Smooth muscle cell (in vitro differentiated cells): ENCODE data around the gene HMX1. TPM values are rescaled to one million over a fixed set of nuclear protein-coding genes. Genes with fewer than 3 reads are reported as not detected.

Source experiments
- DNase-seq: peaks from one replicate; lab custom pipeline; 2025; ENCODE audit not compliant: unreplicated experiment; lab: John Stamatoyannopoulos, UW
- H2AFZ ChIP-seq: fragments of 200-600 bp; sonication (generic); 2 replicates; pipeline ENCODE4 v1.6.0; 2016; ENCODE audit warnings: antibody characterized with exemption, low read depth, mild to moderate bottlenecking
- H3F3A ChIP-seq: fragments of 200-600 bp; sonication (generic); 2 replicates; pipeline ENCODE4 v1.6.0; 2017; ENCODE audit warnings: antibody characterized with exemption, low read depth
- H3K27ac ChIP-seq: fragments of 200-600 bp; sonication (generic); 2 replicates; pipeline ENCODE4 v1.5.1; 2016; ENCODE audit warnings: low read depth, mild to moderate bottlenecking
- H3K27me3 ChIP-seq: fragments of 200-600 bp; sonication (generic); 2 replicates; pipeline ENCODE4 v1.6.1; 2016; ENCODE audit warnings: low read depth, mild to moderate bottlenecking
- H3K36me3 ChIP-seq: fragments of 200-600 bp; sonication (generic); 2 replicates; pipeline ENCODE4 v1.5.1; 2016; ENCODE audit warnings: low read depth
- H3K4me1 ChIP-seq: fragments of 200-600 bp; sonication (generic); 2 replicates; pipeline ENCODE4 v1.5.1; 2016; ENCODE audit warnings: low read depth
- H3K4me2 ChIP-seq: fragments of 200-600 bp; sonication (generic); 2 replicates; pipeline ENCODE4 v1.6.0; 2016; ENCODE audit warnings: mild to moderate bottlenecking
- H3K4me3 ChIP-seq: fragments of 200-600 bp; sonication (generic); 2 replicates; pipeline ENCODE4 v1.5.1; 2016; ENCODE audit warnings: mild to moderate bottlenecking
- H3K79me2 ChIP-seq: fragments of 200-600 bp; sonication (generic); 2 replicates; pipeline ENCODE4 v1.6.0; 2016; ENCODE audit warnings: low read depth, mild to moderate bottlenecking
- H3K9ac ChIP-seq: fragments of 200-600 bp; sonication (generic); 2 replicates; pipeline ENCODE4 v1.6.0; 2016; ENCODE audit warnings: low read depth
- H3K9me3 ChIP-seq: fragments of 200-600 bp; sonication (generic); replicated peaks from 2 replicates; pipeline ENCODE4 v1.5.1; 2016; ENCODE audit warnings: low read depth
- H4K20me1 ChIP-seq: fragments of 200-600 bp; sonication (generic); 2 replicates; pipeline ENCODE4 v1.6.0; 2016; ENCODE audit warnings: low read depth
- CTCF ChIP-seq: fragments of 200-600 bp; sonication (generic); IDR thresholded peaks from 2 replicates; pipeline ENCODE4 v1.5.1; 2017; ENCODE audit warnings: borderline replicate concordance, mild to moderate bottlenecking, antibody characterized with exemption; ENCODE audit not compliant: insufficient read depth, poor library complexity, severe bottlenecking
- WGBS: methylation state at CpG from one replicate; pipeline ENCODE4 v1.1.7; 2016; ENCODE audit warnings: low lambda C conversion rate; 5-methylcytosine and 5-hydroxymethylcytosine counted together
- polyA plus RNA-seq: library from polyadenylated mRNA; unstranded; fragments of >200 nt; fragmentation: Nextera tagmentation; extraction: Ambion mirVana; gene quantifications from 2 replicates; pipeline ENCODE4 v1.2.1, GENCODE V29; 2016
- total RNA-seq: library from RNA; depleted of rRNA; stranded (reverse); fragments of >200 nt; gene quantifications from 2 replicates; pipeline ENCODE4 v1.2.3, GENCODE V29; 2014

HMX1 gene
- total and polyA plus RNA-seq, 2 experiments from 2014 or later: not detected

DNA sequence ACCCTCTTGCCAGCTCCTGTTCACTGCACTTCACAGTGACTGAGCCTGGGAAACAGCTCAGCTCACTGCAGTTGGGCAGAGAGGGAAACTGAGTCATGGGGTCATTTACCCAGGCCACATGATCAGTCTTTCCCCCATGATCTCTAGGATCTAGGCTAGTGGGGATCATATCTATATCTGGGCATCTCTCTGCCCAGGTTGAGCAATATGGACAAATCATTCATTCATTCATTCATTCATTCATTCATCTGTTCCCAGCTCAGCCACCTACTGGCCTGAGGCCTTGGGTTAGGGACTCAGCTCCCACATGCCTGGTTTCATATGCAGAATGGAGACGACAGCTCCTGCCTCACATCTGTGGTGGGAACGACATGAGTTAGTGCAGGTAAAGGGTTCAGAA lies 45.3 kb upstream of the HMX1 start:
- Histone ChIP-seq H3K9ac (no peak overlapping the region), H3K4me2 (no peak overlapping the region), H3K9me3 (no peaks in the 10 kb centered on the region), H3K4me1 (no peaks in the 10 kb centered on the region), H4K20me1 (no peaks in the 10 kb centered on the region), H3K79me2 (no peaks in the 10 kb centered on the region), H3K36me3 (no peaks in the 10 kb centered on the region), H2AFZ (no peak overlapping the region), H3K4me3 (no peak overlapping the region), H3K27me3 (peaks cover 5% of the 10 kb centered on the region), H3K27ac (no peak overlapping the region), H3F3A (no peaks in the 10 kb centered on the region)
- WGBS: 79% methylated on average over 2 of the region's 2 CpGs
- no peak for DNase-seq
- TF ChIP-seq CTCF: no peak

DNA sequence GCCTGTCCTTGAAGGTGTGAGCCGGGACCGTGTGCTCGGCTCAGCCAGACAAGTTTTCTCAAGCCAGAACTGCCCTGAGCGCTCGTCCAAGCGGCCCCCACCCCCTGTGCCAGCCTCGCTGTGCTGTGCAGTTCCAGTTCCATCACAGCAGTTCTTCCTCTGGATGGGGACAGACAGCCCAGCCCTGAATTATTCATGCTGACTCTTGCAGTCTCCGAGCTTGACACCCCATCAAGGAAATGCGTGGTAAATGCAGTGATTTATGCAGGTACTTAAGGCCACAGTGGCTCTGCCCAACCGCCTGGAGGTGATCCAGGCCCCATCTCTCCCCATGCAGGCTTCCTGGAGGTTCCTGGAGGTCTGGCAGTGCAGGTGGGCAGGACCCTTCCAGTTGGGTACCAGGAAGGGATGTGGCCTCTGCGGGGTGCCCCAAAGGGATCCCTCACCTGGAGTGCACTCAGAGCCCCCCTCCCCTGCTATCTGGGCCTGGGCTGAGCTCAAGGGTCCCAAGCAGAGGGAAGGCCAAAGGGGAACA lies 44.8 kb upstream of the HMX1 start:
- Histone ChIP-seq H3K27ac (no peak overlapping the region), H3F3A (no peaks in the 10 kb centered on the region), H3K36me3 (no peaks in the 10 kb centered on the region), H3K4me2 (no peak overlapping the region), H3K9me3 (no peaks in the 10 kb centered on the region), H3K4me1 (no peaks in the 10 kb centered on the region), H3K27me3 (peaks cover 5% of the 10 kb centered on the region), H4K20me1 (no peaks in the 10 kb centered on the region), H3K9ac (no peak overlapping the region), H2AFZ (no peak overlapping the region), H3K4me3 (no peak overlapping the region), H3K79me2 (no peaks in the 10 kb centered on the region)
- 69% methylated on average over 11 of the region's 11 CpGs for WGBS
- no peak for DNase-seq
- TF ChIP-seq CTCF: no peak

DNA sequence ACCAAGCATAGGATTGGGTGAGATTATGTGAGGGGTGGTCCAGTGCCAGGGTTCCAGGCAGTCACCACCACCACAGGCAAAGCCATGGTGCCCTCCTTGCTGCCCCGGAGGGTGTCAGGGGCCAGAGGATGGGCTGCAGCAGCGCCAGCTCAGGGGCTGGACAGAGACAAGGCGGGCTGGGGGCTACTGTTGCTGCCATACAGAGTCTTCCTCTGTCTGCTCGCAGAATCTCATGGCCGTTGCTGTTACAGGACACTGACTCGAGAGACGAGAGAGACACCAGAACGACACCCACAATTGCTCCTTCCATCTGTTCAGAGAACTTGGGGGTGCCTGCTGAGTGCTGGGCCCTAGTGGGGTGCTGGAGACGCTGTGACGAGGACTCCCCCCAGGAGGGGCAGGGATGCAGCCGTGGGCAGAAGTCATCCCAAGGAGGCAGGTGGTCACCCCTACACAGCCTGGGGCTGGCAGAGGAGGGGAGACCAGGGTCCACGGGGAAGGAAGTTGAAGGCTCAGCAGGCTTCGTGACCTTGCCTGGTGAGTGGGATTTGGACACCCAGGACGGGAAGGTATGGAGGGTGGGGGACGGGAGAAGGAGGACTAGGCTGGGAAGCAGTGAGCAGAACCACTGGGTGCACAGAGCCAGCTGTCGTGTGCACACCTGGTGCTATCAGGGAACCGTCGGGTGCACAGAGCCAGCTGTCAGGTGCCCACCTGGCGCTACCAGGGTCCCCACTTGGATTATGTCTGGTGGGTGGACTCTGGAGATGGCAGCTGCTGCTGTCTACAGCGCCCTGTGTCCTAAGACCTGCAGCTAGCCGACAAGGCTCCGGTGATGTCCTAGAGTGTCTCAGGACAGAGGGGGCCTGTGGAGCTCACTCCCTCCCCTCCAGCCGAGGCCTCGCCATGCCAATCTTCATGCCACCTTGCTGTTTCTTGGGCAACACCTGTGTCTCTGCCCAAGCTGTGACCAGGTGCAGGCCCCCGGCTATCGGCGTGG lies 43.9 kb upstream of the HMX1 start:
- Histone ChIP-seq H3K27me3 (peaks cover 5% of the 10 kb centered on the region), H4K20me1 (no peaks in the 10 kb centered on the region), H3K9ac (no peak overlapping the region), H3K36me3 (no peaks in the 10 kb centered on the region), H3K9me3 (no peaks in the 10 kb centered on the region), H3K4me1 (no peaks in the 10 kb centered on the region), H3K4me2 (no peak overlapping the region), H3F3A (no peaks in the 10 kb centered on the region), H3K4me3 (no peak overlapping the region), H2AFZ (no peak overlapping the region), H3K79me2 (no peaks in the 10 kb centered on the region), H3K27ac (no peak overlapping the region)
- WGBS: 87% methylated on average over 27 of the region's 27 CpGs
- no peak for DNase-seq
- TF ChIP-seq CTCF: no peak
